ENCODE results near the gene PTH2.
A peak's percentile ranks its signal among the peaks of the same experiment; 100 is the strongest.
"Not testable (repeated sequence)": the region's sequence is repeated elsewhere in the genome, so short reads cannot be mapped to it uniquely, and the experiment has no call there.

PTH2 gene

GRCh38 chr19:49447485-49448431, 24.5 kb upstream of the PTH2 start:
- DNase-seq = no peak

GRCh38 chr19:49445997-49446396, 22.8 kb upstream of the PTH2 start:
- DNase-seq = no peak

GRCh38 chr19:49444100-49444700, 21.0 kb upstream of the PTH2 start:
- DNase-seq = not testable (repeated sequence)

- peak; percentile 92 for DNase-seq
Measured at GRCh38 chr19:49443366-49444099, 20.3 kb upstream of the PTH2 start.

- DNase-seq = no peak
Measured at GRCh38 chr19:49442771-49443365, 19.6 kb upstream of the PTH2 start.

GRCh38 chr19:49442354-49442753, 19.1 kb upstream of the PTH2 start:
- no peak for DNase-seq

- DNase-seq = no peak
Measured at GRCh38 chr19:49441960-49442350, 18.7 kb upstream of the PTH2 start.

- DNase-seq = no peak
Measured at GRCh38 chr19:49441210-49441959, 18.1 kb upstream of the PTH2 start, which contains the start of gene SLC17A7. Gene SLC17A7, minus strand, starts transcription at chr19:49441527. Its CDS starts 148 bp downstream, at chr19:49441379.

GRCh38 chr19:49440439-49441209, 17.4 kb upstream of the PTH2 start:
- no peak for DNase-seq

GRCh38 chr19:49439836-49440235, 16.6 kb upstream of the PTH2 start:
- no peak for DNase-seq

- DNase-seq = no peak
Measured at GRCh38 chr19:49438261-49438660, 15.0 kb upstream of the PTH2 start.

- no peak for DNase-seq
Measured at GRCh38 chr19:49437231-49437630, 14.0 kb upstream of the PTH2 start.

GRCh38 chr19:49436381-49437017, 13.3 kb upstream of the PTH2 start:
- DNase-seq = no peak

GRCh38 chr19:49435670-49436069, 12.4 kb upstream of the PTH2 start:
- DNase-seq = no peak

GRCh38 chr19:49434907-49435583, 11.8 kb upstream of the PTH2 start:
- DNase-seq = no peak

- no peak for DNase-seq
Measured at GRCh38 chr19:49433240-49433901, 10.1 kb upstream of the PTH2 start.

GRCh38 chr19:49432141-49433073, 9.2 kb upstream of the PTH2 start:
- DNase-seq = no peak

GRCh38 chr19:49431330-49431749, 8.1 kb upstream of the PTH2 start:
- DNase-seq = no peak

Measured in NCI-H1092 treated with DMSO at 0.1 percent for 48 hours (cell line).